ENCODE data around the gene STX19.
"Not testable (repeated sequence)": the region's sequence is repeated elsewhere in the genome, so short reads cannot be mapped to it uniquely, and the experiment has no call there.

Gene STX19

GRCh38 chr3:93973131-93974126 lies 55.0 kb downstream of the STX19 start, which contains the start of gene PROS1:
TSS of gene PROS1 (minus strand) at chr3:93973896. CDS start at chr3:93973749, 147 bp downstream.
- DNase-seq (ENCODE audit: low read depth in 2 of 2), result peak in 1 of 2 donors; percentile 1

- DNase-seq (ENCODE audit: low read depth in 2 of 2), result no peak
These were observed 58.4 kb downstream of the STX19 start for GRCh38 chr3:93969997-93970396.

GRCh38 chr3:93969443-93969842 lies 59.0 kb downstream of the STX19 start:
- no peak for DNase-seq (ENCODE audit: low read depth in 2 of 2)

- DNase-seq (ENCODE audit: low read depth in 2 of 2), result not testable (repeated sequence)
These were observed 63.3 kb downstream of the STX19 start for GRCh38 chr3:93965106-93965505.

Data from activated CD8-positive, alpha-beta memory T cell treated with anti-CD3 and anti-CD28 coated beads for 4 hours (primary cell).